Adrenal gland (tissue), 12 donors: Measurements from ENCODE around the gene HSD17B12. TPM values are rescaled to one million over a fixed set of nuclear protein-coding genes. Genes with fewer than 3 reads are reported as not detected.

Experiments used
- DNase-seq, 7 donors: peaks; one replicate each; pipeline ENCODE4 v3.0.0-alpha.2; 2019 to 2020
- H3K27ac ChIP-seq, 5 donors: fragments of 200-600 bp; sonication (generic) in 4 of 5; 1 replicate in 3 of 5; 2 replicates in 2 of 5; pipeline versions ENCODE4 v1.5.1 to v1.8.0; 2016 to 2020; ENCODE audit warnings: mild to moderate bottlenecking in 1 of 5
- H3K27me3 ChIP-seq: fragments of 200-600 bp; 2 replicates; pipeline ENCODE4 v1.8.0; 2021
- H3K36me3 ChIP-seq, 2 donors: fragments of 200-600 bp; replicated peaks in 1 of 2; 1 replicate in 1 of 2; 2 replicates in 1 of 2; pipeline versions ENCODE4 v1.5.1 to v1.8.0; 2018 to 2022
- H3K4me1 ChIP-seq, 2 donors: fragments of 200-600 bp; replicated peaks in 1 of 2; 1 replicate in 1 of 2; 2 replicates in 1 of 2; pipeline versions ENCODE4 v1.5.1 to v1.8.0; 2018 to 2021
- H3K4me3 ChIP-seq, 4 donors: fragments of 200-600 bp; sonication (generic) in 3 of 4; one replicate each; pipeline ENCODE4 v1.5.1; 2016 to 2018
- H3K9me3 ChIP-seq, 3 donors: fragments of 200-600 bp; sonication (generic) in 1 of 3; replicated peaks in 1 of 3; 1 replicate in 2 of 3; 2 replicates in 1 of 3; pipeline versions ENCODE4 v1.5.1 to v1.8.0; 2016 to 2021
- POLR2A ChIP-seq, 2 donors: fragments of 450-650 bp; IDR thresholded peaks; one replicate each; pipeline ENCODE4 v1.6.1; 2017; ENCODE audit warnings: antibody characterized with exemption in 2 of 2, mild to moderate bottlenecking in 2 of 2, moderate library complexity in 1 of 2
- WGBS, 4 donors: extraction: QIAGEN DNeasy Blood & Tissue Kit in 2 of 4; methylation state at CpG; one replicate each; pipeline versions ENCODE4 v1.1.5 to v1.1.7; 2013 to 2017; 5-methylcytosine and 5-hydroxymethylcytosine counted together
- intact Hi-C, 2 donors: fragments of 100-400 bp; cut with DNase I; formaldehyde crosslinking; loops; one replicate each; pipeline versions ENCODE4 v1.14.1 to v1.15.0; 2022 to 2023
- polyA plus RNA-seq, 3 donors: library from polyadenylated mRNA; stranded (reverse); fragments of 200-250 nt in 2 of 3; fragments of 350-450 nt in 1 of 3; fragmentation: Illumina TruSeq in 1 of 3; extraction: RNeasy Lipid Tissue Mini Kit (QIAGEN cat#74804) in 1 of 3; gene quantifications; one replicate each; pipeline ENCODE4 v1.2.3, GENCODE V29; 2013 to 2014
- small RNA-seq, 2 donors: library from RNA; depleted of rRNA; stranded (forward); fragments of <200 nt; gene quantifications; one replicate each; pipeline ENCODE3, GENCODE V24; 2016
- total RNA-seq, 9 donors: library from RNA; depleted of rRNA in 4 of 9; stranded (reverse); fragments of >200 nt in 4 of 9; fragments of 120-200 nt in 1 of 9; fragmentation: NEBNext Ultra II Directional in 1 of 9; extraction: Animal tissue kit (Norgen Biotek cat#: 25700) in 1 of 9; gene quantifications; one replicate each; pipeline versions ENCODE4 v1.1.0 to v1.2.4, GENCODE V29; 2013 to 2023
- TF ChIP-seq, protein P1 (sequence below), 6 experiments: fragments of 450-650 bp in 4 of 6; fragments of 200-600 bp in 2 of 6; sonication (generic) in 1 of 6; IDR thresholded peaks; 1 replicate in 5 of 6; 2 replicates in 1 of 6; pipeline versions ENCODE4 v1.5.1 to v1.8.0; 2016 to 2021; ENCODE audit warnings: antibody characterized with exemption in 6 of 6, mild to moderate bottlenecking in 2 of 6, moderate library complexity in 1 of 6
- donor health status: healthy with polysubstance abuse.
- donor health status: Bipolar disorder and iron deficiency.
- donor health status: DM: yes; HTN: yes; CAD: no.
- donor health status: DM: no; HTN: no; CAD: no.
- donor health status: DM: no; HTN: no; CAD: no.
- donor health status: DM: yes; HTN: yes; CAD: no.

The HSD17B12 gene
- total and polyA plus RNA-seq, 12 donors: 37.1 to 342 (median 94.6) TPM

DNA sequence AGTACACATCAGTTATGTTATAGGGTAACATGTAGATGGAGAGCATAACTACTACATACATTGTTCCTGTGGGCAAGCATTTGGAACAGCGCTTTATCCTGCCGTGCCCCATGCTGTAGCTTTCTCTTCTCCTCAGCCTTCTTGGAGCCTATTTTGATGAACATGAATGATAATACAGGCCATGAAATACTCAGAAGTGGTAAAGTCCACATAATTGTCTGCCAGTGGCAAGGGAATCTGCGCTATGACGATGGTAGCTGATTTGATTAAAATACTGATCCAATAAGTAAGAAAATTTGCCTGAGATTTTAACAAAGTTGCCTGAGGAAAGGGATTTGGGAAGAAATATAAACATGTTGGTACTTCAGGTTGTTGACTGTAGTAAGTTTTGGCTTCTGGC lies 223.4 kb downstream of the HSD17B12 start:
- Histone ChIP-seq H3K27ac (peak overlapping the region in 1 of 5 donors; percentile 79), H3K4me3 (no peak overlapping the region), H3K27me3 (no peaks in the 10 kb centered on the region), H3K36me3 (peaks cover 0 to 36% of the 10 kb centered on the region in 2 donors), H3K9me3 (no peaks in the 10 kb centered on the region), H3K4me1 (peaks cover 0 to 21% of the 10 kb centered on the region in 2 donors)
- TF ChIP-seq, protein P1, sequence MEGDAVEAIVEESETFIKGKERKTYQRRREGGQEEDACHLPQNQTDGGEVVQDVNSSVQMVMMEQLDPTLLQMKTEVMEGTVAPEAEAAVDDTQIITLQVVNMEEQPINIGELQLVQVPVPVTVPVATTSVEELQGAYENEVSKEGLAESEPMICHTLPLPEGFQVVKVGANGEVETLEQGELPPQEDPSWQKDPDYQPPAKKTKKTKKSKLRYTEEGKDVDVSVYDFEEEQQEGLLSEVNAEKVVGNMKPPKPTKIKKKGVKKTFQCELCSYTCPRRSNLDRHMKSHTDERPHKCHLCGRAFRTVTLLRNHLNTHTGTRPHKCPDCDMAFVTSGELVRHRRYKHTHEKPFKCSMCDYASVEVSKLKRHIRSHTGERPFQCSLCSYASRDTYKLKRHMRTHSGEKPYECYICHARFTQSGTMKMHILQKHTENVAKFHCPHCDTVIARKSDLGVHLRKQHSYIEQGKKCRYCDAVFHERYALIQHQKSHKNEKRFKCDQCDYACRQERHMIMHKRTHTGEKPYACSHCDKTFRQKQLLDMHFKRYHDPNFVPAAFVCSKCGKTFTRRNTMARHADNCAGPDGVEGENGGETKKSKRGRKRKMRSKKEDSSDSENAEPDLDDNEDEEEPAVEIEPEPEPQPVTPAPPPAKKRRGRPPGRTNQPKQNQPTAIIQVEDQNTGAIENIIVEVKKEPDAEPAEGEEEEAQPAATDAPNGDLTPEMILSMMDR (IDR thresholded peaks at IDR 0.05): no peak
- no peak for TF ChIP-seq POLR2A (IDR thresholded peaks at IDR 0.05)
- WGBS, 4 donors: 84 to 98% (median 96%) methylated on average over 4 of the region's 4 CpGs
- intact Hi-C loops: no loop called here
- DNase-seq: no peak

DNA sequence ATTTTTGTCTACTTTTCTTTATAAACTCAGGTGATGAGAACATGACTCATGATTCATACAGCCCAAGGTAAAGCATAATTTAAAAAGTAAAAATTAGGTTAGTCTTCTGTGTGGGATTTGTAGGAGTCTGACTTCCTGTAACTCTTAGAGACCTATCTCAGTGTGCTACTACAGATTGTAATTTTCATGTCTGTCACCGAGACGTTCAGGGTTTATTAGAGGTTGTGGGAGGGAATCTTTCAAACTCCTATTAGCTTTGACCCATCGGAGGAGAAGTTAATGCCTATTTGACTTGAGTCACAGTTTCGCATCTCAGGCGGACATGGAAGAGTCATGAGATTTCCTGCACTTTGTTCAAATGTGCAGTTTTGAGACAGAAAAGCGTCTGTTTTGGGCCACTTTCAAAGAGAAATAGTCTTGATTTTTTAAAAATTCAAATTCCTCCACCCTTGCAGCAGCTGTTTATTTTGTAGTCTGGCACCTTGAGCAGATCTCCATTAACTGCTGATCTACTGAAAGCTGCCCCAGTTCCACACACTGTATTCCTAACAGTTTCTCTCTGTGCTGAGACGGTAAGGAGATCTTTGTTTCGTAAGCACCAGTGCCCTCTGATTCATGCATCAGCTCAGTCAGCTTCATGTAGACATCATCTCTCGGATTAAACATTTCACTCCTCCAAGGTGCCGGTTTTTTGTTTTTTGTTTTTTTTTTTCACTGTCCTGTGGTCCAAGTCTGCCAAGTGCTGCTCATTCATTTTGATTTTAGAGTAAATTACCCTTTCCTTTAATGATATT lies 224.4 kb downstream of the HSD17B12 start:
- TF ChIP-seq POLR2A (IDR thresholded peaks at IDR 0.05): no peak
- TF ChIP-seq, protein P1 (IDR thresholded peaks at IDR 0.05): no peak
- Histone ChIP-seq H3K27me3 (no peaks in the 10 kb centered on the region), H3K9me3 (no peaks in the 10 kb centered on the region), H3K4me3 (no peak overlapping the region), H3K4me1 (peaks cover 0 to 21% of the 10 kb centered on the region in 2 donors), H3K36me3 (peaks cover 0 to 32% of the 10 kb centered on the region in 2 donors), H3K27ac (peak overlapping the region in 3 of 5 donors; percentile 3 to 79 (median 60))
- WGBS, 4 donors: 56 to 68% (median 62%) methylated on average over 10 of the region's 10 CpGs
- intact Hi-C loops: no loop called here
- DNase-seq: no peak

DNA sequence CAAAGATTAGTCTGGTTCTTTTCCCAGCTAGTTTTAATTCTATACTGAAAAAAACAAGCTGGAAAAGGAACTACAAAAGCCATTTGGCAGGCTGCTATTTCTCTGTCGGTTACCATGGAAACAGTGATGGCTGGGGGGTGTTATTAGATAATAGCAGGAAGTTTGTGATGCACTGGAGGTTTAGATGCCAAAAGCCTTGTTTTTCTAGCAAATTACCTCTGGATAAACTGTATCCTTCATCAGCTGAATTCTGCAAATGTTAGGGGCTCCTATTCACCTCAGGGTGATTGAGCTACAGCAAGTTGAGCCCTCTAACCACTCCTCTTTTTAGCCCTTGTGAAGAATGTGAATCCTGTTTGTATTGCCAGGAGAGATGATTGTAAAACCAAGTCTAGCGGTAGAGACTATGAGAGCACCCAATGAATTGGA lies 225.3 kb downstream of the HSD17B12 start:
- DNase-seq: peak in 6 of 7 donors; percentile 34 to 87 (median 51)
- Histone ChIP-seq H3K27me3 (no peaks in the 10 kb centered on the region), H3K4me1 (peaks cover 0 to 21% of the 10 kb centered on the region in 2 donors), H3K27ac (peak overlapping the region in 3 of 5 donors; percentile 8 to 79 (median 60)), H3K36me3 (peaks cover 0 to 38% of the 10 kb centered on the region in 2 donors), H3K9me3 (no peaks in the 10 kb centered on the region), H3K4me3 (no peak overlapping the region)
- TF ChIP-seq, protein P1 (IDR thresholded peaks at IDR 0.05): no peak
- TF ChIP-seq POLR2A (IDR thresholded peaks at IDR 0.05): no peak
- intact Hi-C loops: no loop called here
- 66 to 74% (median 69%) methylated on average over 2 of the region's 2 CpGs for WGBS, 4 donors

Small RNA genes within 50 kb of the gene (small RNA-seq; reads per million reads assigned to genes)
- gene PHBP2 (0 to 0.08 reads per million in 2 donors), gene RPL23AP63 (0 reads per million in 2 donors)

Other genes starting within 250 kb of the HSD17B12 start
- 10 to 100 TPM; 19.7 to 45.3 (median 29.0) TPM for gene ALKBH3, start 200.1 kb downstream of the HSD17B12 start, total RNA-seq
- gene ALKBH3, start 200.1 kb downstream of the HSD17B12 start, polyA plus RNA-seq: 10 to 100 TPM; 32.9 to 44.4 (median 38.4) TPM